ENCODE data around the gene PTTG1IP. TPM values are rescaled to one million over a fixed set of nuclear protein-coding genes. Genes with fewer than 3 reads are reported as not detected.
A peak's percentile ranks its signal among the peaks of the same experiment; 100 is the strongest.

Gene PTTG1IP
- total and polyA plus RNA-seq, 2 of the 13 experiments (the other 11 are each of a cell fraction or from before 2014, with no cell fraction given): 161 to 700 TPM

GRCh38 chr21:44817914-44818639 lies 55.4 kb downstream of the PTTG1IP start, which contains the start of gene SUMO3 (continued):
- TF ChIP-seq PBX2 (CRISPR knock-in tag; IDR thresholded peaks at IDR 0.05) (no peak), ZNF430 (CRISPR knock-in tag; IDR thresholded peaks at IDR 0.05) (0 out of 2 replicates have a peak, but pooled peaks have one; percentile 39), HDAC1 (CRISPR knock-in tag; IDR thresholded peaks at IDR 0.05) (0 out of 2 replicates have a peak, but pooled peaks have one; percentile 30), MIXL1 (CRISPR knock-in tag; IDR thresholded peaks at IDR 0.05) (no peak), RXRA (CRISPR knock-in tag; IDR thresholded peaks at IDR 0.05) (no peak), NFATC3 (CRISPR knock-in tag; IDR thresholded peaks at IDR 0.05) (no peak), ZNF431 (CRISPR knock-in tag; IDR thresholded peaks at IDR 0.05; ENCODE audit: borderline replicate concordance, low read depth) (no peak; the same call in 1 of the 2 replicates), KAT8 (CRISPR knock-in tag; IDR thresholded peaks at IDR 0.05) (peak; percentile 21; the same call in 1 of the 2 replicates), SMARCC2 (IDR thresholded peaks at IDR 0.05) (no peak), STAG1 (CRISPR knock-in tag; IDR thresholded peaks at IDR 0.05) (no peak), ZNF205 (CRISPR knock-in tag; IDR thresholded peaks at IDR 0.05) (no peak), ZNF639 (CRISPR knock-in tag; conservative IDR thresholded peaks at IDR 0.05) (no peak), AKNA (CRISPR knock-in tag; IDR thresholded peaks at IDR 0.05; ENCODE audit: borderline replicate concordance) (no peak), ZNF766 (CRISPR knock-in tag; IDR thresholded peaks at IDR 0.05; ENCODE audit: borderline replicate concordance) (no peak), ZFP90 (CRISPR knock-in tag; IDR thresholded peaks at IDR 0.05; ENCODE audit: borderline replicate concordance) (no peak; the same call in 1 of the 2 replicates), NR2F6 (IDR thresholded peaks at IDR 0.05) (no peak), NR2F6 (CRISPR knock-in tag; IDR thresholded peaks at IDR 0.05) (no peak)
- TF ChIP-seq, protein P1, sequence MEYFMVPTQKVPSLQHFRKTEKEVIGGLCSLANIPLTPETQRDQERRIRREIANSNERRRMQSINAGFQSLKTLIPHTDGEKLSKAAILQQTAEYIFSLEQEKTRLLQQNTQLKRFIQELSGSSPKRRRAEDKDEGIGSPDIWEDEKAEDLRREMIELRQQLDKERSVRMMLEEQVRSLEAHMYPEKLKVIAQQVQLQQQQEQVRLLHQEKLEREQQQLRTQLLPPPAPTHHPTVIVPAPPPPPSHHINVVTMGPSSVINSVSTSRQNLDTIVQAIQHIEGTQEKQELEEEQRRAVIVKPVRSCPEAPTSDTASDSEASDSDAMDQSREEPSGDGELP (IDR thresholded peaks at IDR 0.05; ENCODE audit: borderline replicate concordance, low read depth): no peak
- TF ChIP-seq, protein P2, sequence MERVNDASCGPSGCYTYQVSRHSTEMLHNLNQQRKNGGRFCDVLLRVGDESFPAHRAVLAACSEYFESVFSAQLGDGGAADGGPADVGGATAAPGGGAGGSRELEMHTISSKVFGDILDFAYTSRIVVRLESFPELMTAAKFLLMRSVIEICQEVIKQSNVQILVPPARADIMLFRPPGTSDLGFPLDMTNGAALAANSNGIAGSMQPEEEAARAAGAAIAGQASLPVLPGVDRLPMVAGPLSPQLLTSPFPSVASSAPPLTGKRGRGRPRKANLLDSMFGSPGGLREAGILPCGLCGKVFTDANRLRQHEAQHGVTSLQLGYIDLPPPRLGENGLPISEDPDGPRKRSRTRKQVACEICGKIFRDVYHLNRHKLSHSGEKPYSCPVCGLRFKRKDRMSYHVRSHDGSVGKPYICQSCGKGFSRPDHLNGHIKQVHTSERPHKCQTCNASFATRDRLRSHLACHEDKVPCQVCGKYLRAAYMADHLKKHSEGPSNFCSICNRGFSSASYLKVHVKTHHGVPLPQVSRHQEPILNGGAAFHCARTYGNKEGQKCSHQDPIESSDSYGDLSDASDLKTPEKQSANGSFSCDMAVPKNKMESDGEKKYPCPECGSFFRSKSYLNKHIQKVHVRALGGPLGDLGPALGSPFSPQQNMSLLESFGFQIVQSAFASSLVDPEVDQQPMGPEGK (CRISPR knock-in tag; IDR thresholded peaks at IDR 0.05): no peak
- TF ChIP-seq, protein P3, sequence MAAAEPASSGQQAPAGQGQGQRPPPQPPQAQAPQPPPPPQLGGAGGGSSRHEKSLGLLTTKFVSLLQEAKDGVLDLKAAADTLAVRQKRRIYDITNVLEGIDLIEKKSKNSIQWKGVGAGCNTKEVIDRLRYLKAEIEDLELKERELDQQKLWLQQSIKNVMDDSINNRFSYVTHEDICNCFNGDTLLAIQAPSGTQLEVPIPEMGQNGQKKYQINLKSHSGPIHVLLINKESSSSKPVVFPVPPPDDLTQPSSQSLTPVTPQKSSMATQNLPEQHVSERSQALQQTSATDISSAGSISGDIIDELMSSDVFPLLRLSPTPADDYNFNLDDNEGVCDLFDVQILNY (CRISPR knock-in tag; conservative IDR thresholded peaks at IDR 0.05): no peak

All from HepG2 (cell line).